MCF 10A (cell line): ENCODE results near the gene PSMG1. TPM values are rescaled to one million over a fixed set of nuclear protein-coding genes. Genes with fewer than 3 reads are reported as not detected.
"Not testable (repeated sequence)": the region's sequence is repeated elsewhere in the genome, so short reads cannot be mapped to it uniquely, and the experiment has no call there.

Source experiments
- BruUV-seq: library from RNA; stranded (reverse); fragments of 400-500 nt; replicated peaks from 2 replicates; lab custom pipeline; 2021; lab: Mats Ljungman, UMichigan
- CTCF ChIA-PET: fragments of 300-600 bp; sonication (Branson Sonifier 250); formaldehyde crosslinking; extraction: SDS; loops from one replicate; lab custom pipeline; 2021; ENCODE audit warnings: antibody characterized with exemption, inconsistent platforms; lab: Yijun Ruan, JAX
- POLR2A ChIA-PET: fragments of 300-600, 350-650 bp; sonication (Branson Sonifier 250); formaldehyde crosslinking; extraction: SDS; loops from one replicate; lab custom pipeline; 2020; ENCODE audit warnings: antibody characterized with exemption, inconsistent platforms; lab: Yijun Ruan, JAX
- DNase-seq: peaks from one replicate; pipeline ENCODE4 v3.0.0-alpha.2; 2018; ENCODE audit not compliant: unreplicated experiment
- H3K27ac Mint-ChIP-seq: one replicate; pipeline ENCODE4 v1.8.0; 2022; ENCODE audit warnings: mild to moderate bottlenecking, low read depth, mixed read lengths; ENCODE audit not compliant: unreplicated experiment
- H3K27me3 Mint-ChIP-seq: one replicate; pipeline ENCODE4 v1.8.0; 2022; ENCODE audit warnings: mixed read lengths; ENCODE audit not compliant: insufficient read depth, unreplicated experiment
- H3K36me3 Mint-ChIP-seq: one replicate; pipeline ENCODE4 v1.8.0; 2022; ENCODE audit warnings: mild to moderate bottlenecking, moderate library complexity, mixed read lengths; ENCODE audit not compliant: insufficient read depth, unreplicated experiment
- H3K4me1 Mint-ChIP-seq: one replicate; pipeline ENCODE4 v1.8.0; 2022; ENCODE audit warnings: mixed read lengths; ENCODE audit not compliant: insufficient read depth, unreplicated experiment
- H3K4me3 Mint-ChIP-seq: one replicate; pipeline ENCODE4 v1.8.0; 2022; ENCODE audit warnings: mild to moderate bottlenecking, moderate library complexity, mixed read lengths; ENCODE audit not compliant: unreplicated experiment
- H3K9me3 Mint-ChIP-seq: one replicate; pipeline ENCODE4 v1.8.0; 2022; ENCODE audit warnings: mixed read lengths; ENCODE audit not compliant: unreplicated experiment
- CTCF ChIP-seq: fragments of 200-600 bp; IDR thresholded peaks from one replicate; pipeline ENCODE4 v1.8.0; 2022; ENCODE audit warnings: antibody characterized with exemption, mild to moderate bottlenecking; ENCODE audit not compliant: unreplicated experiment
- intact Hi-C: fragments of 100-400 bp; cut with micrococcal nuclease; formaldehyde crosslinking; loops from 2 replicates; pipeline ENCODE4 v1.14.1; 2022
- total RNA-seq: library from RNA; stranded (reverse); gene quantifications from 2 replicates; pipeline ENCODE4 v1.2.3, GENCODE V29; 2022

PSMG1 gene
- total RNA-seq, 1 experiment from 2014 or later: 116 TPM

- Mint-ChIP-seq H3K4me1 (peaks cover 14% of the 10 kb centered on the region), H3K27me3 (no peaks in the 10 kb centered on the region), H3K36me3 (no peaks in the 10 kb centered on the region), H3K9me3 (no peaks in the 10 kb centered on the region), H3K27ac (no peak overlapping the region), H3K4me3 (no peak overlapping the region)
- intact Hi-C loops: no loop called here
- ChIA-PET POLR2A (interaction anchor here (0.6 to 2.0 kb wide), 14 partner anchors 27 to 383 kb away, joined by 3 to 10 read pairs (median 4); no protein-coding TSS in a partner anchor), CTCF (interaction anchor here (0.6 to 3.0 kb wide), 19 partner anchors 9 to 611 kb away, joined by 3 to 28 read pairs (median 5); no protein-coding TSS in a partner anchor)
- BruUV-seq: no TSS peak
- DNase-seq: peak; percentile 64
- no peak for TF ChIP-seq CTCF
Measured at GRCh38 chr21:39136711-39137110, 46.5 kb downstream of the PSMG1 start.

DNA sequence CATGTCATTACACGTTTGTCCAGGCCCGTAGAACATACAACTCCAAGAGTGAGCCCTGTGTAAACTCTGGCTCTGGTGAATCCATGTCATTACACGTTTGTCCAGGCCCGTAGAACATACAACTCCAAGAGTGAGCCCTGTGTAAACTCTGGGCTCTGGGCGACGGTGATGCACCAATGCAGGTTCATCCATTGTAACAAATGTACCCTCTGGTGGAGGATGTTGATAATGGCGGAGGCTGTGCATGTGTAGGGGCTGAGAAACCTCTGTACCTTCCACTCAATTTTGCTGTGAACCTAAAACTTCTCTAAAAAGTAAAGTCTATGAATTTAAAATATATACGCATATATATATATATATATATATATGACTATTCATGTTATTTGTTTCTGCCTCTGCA lies 47.1 kb downstream of the PSMG1 start:
- H3K36me3 Mint-ChIP-seq, H3K27me3 Mint-ChIP-seq, intact Hi-C loops, H3K4me3 Mint-ChIP-seq, BruUV-seq, H3K27ac Mint-ChIP-seq, H3K9me3 Mint-ChIP-seq: not testable (repeated sequence)
- H3K4me1 Mint-ChIP-seq: peaks cover 14% of the 10 kb centered on the region
- DNase-seq: peak; percentile 48
- POLR2A ChIA-PET: interaction anchor here (0.6 to 1.2 kb wide), 4 partner anchors 214 to 383 kb away, joined by 3 to 4 read pairs (median 3); no protein-coding TSS in a partner anchor
- TF ChIP-seq CTCF: peak; percentile 30
- CTCF ChIA-PET: interaction anchor here (0.9 to 2.4 kb wide), 4 partner anchors 10 to 402 kb away, joined by 4 to 19 read pairs (median 12); no protein-coding TSS in a partner anchor

DNA sequence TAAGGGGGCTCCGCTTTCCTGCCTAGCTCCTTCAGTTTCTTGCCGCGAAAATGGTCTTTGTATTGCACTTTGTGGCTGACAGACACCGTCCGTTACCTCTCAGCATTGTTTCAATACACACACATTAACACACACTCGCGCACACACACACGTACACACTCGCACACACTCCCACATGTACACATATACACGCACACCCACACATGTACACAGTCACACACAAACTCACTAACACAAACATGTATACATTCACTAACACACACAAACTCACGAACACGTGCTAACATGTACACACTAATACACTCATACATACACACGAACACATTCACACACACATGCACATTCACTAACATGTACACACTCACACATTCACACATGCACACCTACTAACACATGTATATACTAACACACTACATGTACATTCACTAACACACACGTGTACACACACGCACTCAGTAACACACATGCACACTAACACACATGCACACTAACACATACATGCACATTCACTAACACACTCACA lies 48.9 kb downstream of the PSMG1 start:
- no peak overlapping the region for H3K27ac Mint-ChIP-seq
- no peak for TF ChIP-seq CTCF
- no TSS peak for BruUV-seq
- DNase-seq: no peak
- ChIA-PET POLR2A (interaction anchor here (1.0 kb wide), 1 partner anchor 361 kb away, joined by 3 read pairs; no protein-coding TSS in a partner anchor), CTCF (interaction anchor here (0.5 to 2.2 kb wide), 3 partner anchors 8 to 327 kb away, joined by 3 to 6 read pairs (median 3); no protein-coding TSS in a partner anchor)
- no peaks in the 10 kb centered on the region for H3K36me3 Mint-ChIP-seq
- no peaks in the 10 kb centered on the region for H3K9me3 Mint-ChIP-seq
- peaks cover 14% of the 10 kb centered on the region for H3K4me1 Mint-ChIP-seq
- H3K4me3 Mint-ChIP-seq: no peak overlapping the region
- no peaks in the 10 kb centered on the region for H3K27me3 Mint-ChIP-seq
- intact Hi-C loops: no loop called here

DNA sequence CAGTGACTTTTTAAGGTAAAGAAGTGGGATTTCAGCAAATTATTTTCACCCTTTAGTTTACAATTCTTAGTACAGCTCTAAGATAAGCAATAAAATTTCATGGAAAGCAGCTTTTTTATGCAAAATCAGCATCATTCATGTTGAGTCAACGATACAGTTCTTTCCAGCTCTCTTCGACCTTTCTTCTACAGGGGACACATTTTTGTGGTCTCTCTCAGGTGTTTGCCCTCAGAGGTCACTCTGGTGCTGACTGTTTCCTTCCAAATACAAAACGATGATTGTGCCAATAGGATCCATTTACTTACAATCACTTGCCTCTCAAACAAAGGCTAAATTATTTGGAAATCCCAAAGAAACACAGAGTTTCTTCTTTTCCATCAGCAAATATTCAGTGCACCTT lies 51.0 kb downstream of the PSMG1 start:
- intact Hi-C loops: no loop called here
- Mint-ChIP-seq H3K36me3 (no peaks in the 10 kb centered on the region), H3K4me3 (no peak overlapping the region), H3K27ac (no peak overlapping the region), H3K4me1 (peaks cover 10% of the 10 kb centered on the region), H3K27me3 (no peaks in the 10 kb centered on the region), H3K9me3 (no peaks in the 10 kb centered on the region)
- no TSS peak for BruUV-seq
- ChIA-PET POLR2A (interaction anchor here (0.6 to 1.1 kb wide), 3 partner anchors 45 to 328 kb away, joined by 3 read pairs; no protein-coding TSS in a partner anchor), CTCF (interaction anchor here (0.6 to 1.8 kb wide), 6 partner anchors 8 to 769 kb away, joined by 3 to 4 read pairs (median 4); no protein-coding TSS in a partner anchor)
- DNase-seq: no peak
- TF ChIP-seq CTCF: no peak
